ENCODE measurements around the gene F5.

The F5 gene

DNA sequence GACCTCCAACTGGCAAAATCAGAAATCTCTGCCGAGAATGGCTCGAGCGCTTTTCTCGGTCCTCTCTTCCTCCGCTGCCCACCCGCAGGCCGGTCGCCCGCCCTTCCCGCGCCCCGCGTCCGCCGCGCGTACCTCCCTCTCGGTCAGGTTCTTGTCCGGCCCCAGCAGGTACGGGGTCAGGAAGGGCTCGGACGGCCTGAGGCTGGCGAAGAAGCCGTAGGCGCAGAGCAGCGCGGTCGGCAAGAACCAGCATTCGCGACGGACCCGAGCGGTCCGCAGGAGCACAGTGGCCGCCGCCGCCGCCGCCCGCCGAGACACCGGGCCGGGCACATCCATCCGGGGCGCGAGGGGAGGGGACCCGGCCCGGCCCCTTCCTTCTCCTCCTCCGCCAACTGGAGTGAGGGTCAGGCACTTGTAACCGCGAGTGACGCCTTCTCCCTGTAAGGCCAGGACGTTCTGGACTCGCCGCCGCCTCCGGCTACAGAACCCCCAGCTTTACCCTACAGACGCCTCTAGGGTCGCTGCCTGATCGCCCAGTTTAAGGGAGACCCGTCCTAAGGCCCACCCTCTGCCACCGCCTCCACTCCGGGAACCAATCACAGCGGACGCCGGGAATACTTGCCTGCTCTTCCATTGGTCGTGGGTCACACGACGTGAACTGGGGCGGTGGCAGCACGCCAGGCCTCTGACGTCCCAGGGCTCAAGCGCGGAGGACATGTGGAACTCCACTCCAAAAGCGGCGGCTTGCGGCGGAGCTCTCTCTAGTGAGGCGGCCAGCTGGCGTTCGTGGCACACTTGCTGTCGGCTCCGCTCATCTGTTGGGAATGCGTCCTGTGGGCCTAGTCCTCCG lies 100.6 kb downstream of the F5 start, which contains the start of gene SLC19A2:
Gene SLC19A2 (minus strand): TSS at position 514 of the 850 bp plus-strand sequence. CDS start 178 bp downstream, at position 336.
- Histone ChIP-seq H3K9ac (ENCODE audit: low read depth, low read length) (peak within 1 kb of the TSS; percentile 80), H3K27ac (ENCODE audit: low read depth, low read length) (peak within 1 kb of the TSS; percentile 84), H3K36me3 (ENCODE audit: insufficient read depth, low read length) (no peaks in the 10 kb centered on the region), H3K4me1 (ENCODE audit: insufficient read depth, low read length) (peaks cover 48% of the 10 kb centered on the region), H3K27me3 (ENCODE audit: insufficient read depth, low read length) (no peaks in the 10 kb centered on the region), H3K9me3 (ENCODE audit: insufficient read depth, low read depth, low read length) (no peaks in the 10 kb centered on the region), H3K4me3 (ENCODE audit: low read length) (peak within 1 kb of the TSS; percentile 83)
- under 1% methylated on average over 85 of the region's 85 CpGs for WGBS

DNA sequence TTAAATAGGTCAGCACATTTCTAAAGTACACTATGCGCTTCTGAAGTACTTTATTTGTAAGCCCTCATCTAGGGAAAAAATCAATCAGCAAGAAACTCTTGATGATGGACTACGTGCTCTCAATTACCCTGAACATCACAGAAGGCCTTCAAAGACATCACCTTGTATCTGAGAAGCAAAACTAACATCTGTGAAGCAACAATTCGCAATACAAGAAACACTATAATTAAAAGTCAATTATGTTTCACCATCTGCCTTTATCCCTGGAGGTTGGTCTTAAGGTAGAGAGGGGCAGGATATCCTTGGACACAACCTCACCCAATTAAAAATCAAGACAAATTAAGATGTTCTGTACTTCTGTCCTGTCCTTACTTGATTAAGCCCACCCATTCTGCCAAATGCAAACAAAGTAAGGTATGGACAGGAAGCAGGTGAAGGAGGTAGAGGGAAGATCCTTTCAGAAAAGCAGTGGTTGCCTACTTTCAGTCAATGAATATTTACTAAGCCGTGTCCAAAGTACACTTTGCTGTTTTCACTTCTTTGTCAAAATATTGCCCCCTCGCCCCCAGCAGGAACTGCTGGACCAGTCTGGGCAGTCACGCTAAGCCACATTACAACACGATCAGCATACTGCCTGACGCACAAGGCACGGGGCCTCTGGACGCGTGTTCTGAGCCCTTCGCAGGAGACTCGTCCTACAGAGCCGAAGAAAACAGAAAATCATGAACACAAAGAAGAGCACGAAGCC lies 101.4 kb downstream of the F5 start:
- H3K4me1 ChIP-seq (ENCODE audit: insufficient read depth, low read length), result peaks cover 53% of the 10 kb centered on the region
- WGBS, result 15% methylated on average over 15 of the region's 15 CpGs
- no peaks in the 10 kb centered on the region for H3K36me3 ChIP-seq (ENCODE audit: insufficient read depth, low read length)
- peak overlapping the region; percentile 80 for H3K9ac ChIP-seq (ENCODE audit: low read depth, low read length)
- H3K27me3 ChIP-seq (ENCODE audit: insufficient read depth, low read length), result no peaks in the 10 kb centered on the region
- no peaks in the 10 kb centered on the region for H3K9me3 ChIP-seq (ENCODE audit: insufficient read depth, low read depth, low read length)
- H3K27ac ChIP-seq (ENCODE audit: low read depth, low read length), result peak overlapping the region; percentile 84
- H3K4me3 ChIP-seq (ENCODE audit: low read length), result peak overlapping the region; percentile 83

DNA sequence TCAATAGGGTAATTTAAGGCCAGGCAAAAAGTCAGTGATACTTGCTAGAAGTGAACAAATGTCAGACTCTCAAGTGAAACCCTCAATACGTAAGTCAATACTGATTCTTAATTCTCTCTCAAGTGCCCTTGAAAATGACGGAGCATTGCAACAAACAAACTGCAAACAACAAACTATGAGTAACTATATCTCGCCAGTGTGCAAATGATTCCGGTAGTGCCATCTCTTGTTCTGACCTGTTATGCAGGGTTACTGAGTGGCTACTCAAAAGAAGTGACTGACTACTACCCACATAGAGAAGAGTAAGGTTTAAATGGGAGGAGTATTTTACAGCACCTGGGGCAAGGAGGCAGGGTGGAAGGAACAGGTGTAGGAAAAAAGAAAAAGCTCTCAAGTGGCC lies 102.2 kb downstream of the F5 start:
- Histone ChIP-seq H3K27ac (ENCODE audit: low read depth, low read length) (no peak overlapping the region), H3K9ac (ENCODE audit: low read depth, low read length) (no peak overlapping the region), H3K27me3 (ENCODE audit: insufficient read depth, low read length) (no peaks in the 10 kb centered on the region), H3K36me3 (ENCODE audit: insufficient read depth, low read length) (no peaks in the 10 kb centered on the region), H3K4me1 (ENCODE audit: insufficient read depth, low read length) (peaks cover 61% of the 10 kb centered on the region), H3K9me3 (ENCODE audit: insufficient read depth, low read depth, low read length) (no peaks in the 10 kb centered on the region), H3K4me3 (ENCODE audit: low read length) (peak overlapping the region; percentile 83)
- 90% methylated on average over 4 of the region's 4 CpGs for WGBS

DNA sequence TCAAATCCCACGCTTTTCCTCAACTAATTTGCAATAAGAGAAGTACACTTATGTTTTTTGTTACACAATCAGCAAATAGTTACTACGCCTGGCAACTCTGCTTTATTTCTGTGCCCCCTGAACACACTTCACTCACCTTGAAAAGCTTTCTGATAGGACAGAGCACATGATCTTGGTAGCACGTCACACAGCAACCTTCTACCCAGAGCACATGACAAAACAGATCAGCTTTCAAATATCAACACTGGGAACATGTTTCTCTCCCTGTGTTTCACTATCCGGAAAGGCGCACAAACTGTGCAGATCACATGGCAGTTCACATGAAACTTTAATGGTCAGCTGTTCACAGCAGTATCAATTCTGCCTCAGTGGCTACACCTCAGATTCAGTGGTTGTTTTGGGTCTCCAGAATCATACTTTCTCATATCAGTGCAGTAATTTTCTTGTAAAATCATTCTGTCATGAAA lies 102.7 kb downstream of the F5 start:
- Histone ChIP-seq H3K9ac (ENCODE audit: low read depth, low read length) (no peak overlapping the region), H3K9me3 (ENCODE audit: insufficient read depth, low read depth, low read length) (no peaks in the 10 kb centered on the region), H3K4me3 (ENCODE audit: low read length) (peak overlapping the region; percentile 83), H3K27ac (ENCODE audit: low read depth, low read length) (no peak overlapping the region), H3K36me3 (ENCODE audit: insufficient read depth, low read length) (no peaks in the 10 kb centered on the region), H3K4me1 (ENCODE audit: insufficient read depth, low read length) (peaks cover 67% of the 10 kb centered on the region), H3K27me3 (ENCODE audit: insufficient read depth, low read length) (no peaks in the 10 kb centered on the region)
- WGBS, result 80% methylated on average over 5 of the region's 5 CpGs

DNA sequence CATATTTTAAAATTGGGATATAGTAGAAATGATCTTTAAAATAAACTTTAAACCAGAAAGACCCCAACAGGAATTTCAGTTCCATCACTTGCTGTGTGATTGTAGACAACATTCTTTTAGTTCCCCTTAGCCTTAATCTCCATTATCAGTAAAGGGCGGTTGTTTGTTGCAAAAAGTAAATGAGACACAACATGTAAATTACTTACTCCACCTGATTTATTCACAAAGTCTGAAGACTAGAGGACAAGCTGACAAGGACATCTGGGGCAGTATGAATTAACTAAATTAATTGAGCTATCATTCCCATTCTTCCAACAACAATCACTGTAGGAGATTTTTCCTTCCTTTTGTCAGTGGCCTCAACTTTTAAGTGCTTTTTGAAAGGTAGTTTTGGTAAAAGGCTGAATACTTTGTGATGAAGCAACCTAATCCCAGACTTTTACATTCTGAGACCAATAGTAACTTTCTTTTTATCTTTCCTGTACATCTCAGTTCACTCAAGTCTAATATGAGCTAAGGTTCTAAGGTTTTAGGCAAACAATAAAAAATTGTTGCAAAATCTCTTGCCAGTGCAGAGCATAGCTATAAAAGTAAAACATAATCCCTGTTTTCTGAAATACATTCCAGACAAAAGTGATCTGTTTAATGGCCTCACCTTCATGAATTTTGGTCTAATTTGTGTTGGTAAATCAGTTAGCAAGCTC lies 106.8 kb downstream of the F5 start:
- WGBS, result no CpG with 5 or more reads among the region's 1 CpG
- Histone ChIP-seq H3K27ac (ENCODE audit: low read depth, low read length) (peak overlapping the region; percentile 5; the same call in 1 of the 2 replicates), H3K9me3 (ENCODE audit: insufficient read depth, low read depth, low read length) (no peaks in the 10 kb centered on the region), H3K4me3 (ENCODE audit: low read length) (no peak overlapping the region), H3K36me3 (ENCODE audit: insufficient read depth, low read length) (peaks cover 15% of the 10 kb centered on the region), H3K9ac (ENCODE audit: low read depth, low read length) (no peak overlapping the region), H3K4me1 (ENCODE audit: insufficient read depth, low read length) (peaks cover 50% of the 10 kb centered on the region), H3K27me3 (ENCODE audit: insufficient read depth, low read length) (no peaks in the 10 kb centered on the region)

DNA sequence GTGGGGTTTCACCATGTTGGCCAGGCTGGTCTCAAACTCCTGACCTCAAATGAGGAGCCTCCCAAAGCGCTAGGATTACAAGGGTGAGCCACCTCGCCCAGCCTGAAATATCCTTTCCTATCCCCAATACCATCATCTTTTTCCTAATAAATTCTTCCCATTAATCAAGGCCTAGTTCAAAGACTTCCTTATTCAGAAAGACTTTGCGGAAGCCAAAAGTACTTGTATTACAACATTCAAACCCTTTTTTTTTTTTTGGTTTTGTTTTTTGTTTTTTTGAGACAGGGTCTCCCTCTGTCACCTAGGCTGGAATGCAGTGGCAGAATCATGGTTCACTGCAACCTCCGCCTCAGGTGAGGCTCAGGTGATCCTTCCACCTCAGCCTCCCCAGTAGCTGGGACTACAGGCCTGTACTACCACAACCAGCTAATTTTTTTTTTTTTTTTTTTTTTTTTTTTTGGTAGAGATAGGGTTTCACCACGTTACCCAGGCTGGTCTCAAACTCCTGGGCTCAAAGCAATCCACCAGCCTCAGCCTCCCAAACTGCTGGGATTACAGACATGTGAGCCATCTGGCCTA lies 108.1 kb downstream of the F5 start:
- no peaks in the 10 kb centered on the region for H3K9me3 ChIP-seq (ENCODE audit: insufficient read depth, low read depth, low read length)
- H3K27ac ChIP-seq (ENCODE audit: low read depth, low read length), result no peak overlapping the region
- H3K36me3 ChIP-seq (ENCODE audit: insufficient read depth, low read length), result peaks cover 15% of the 10 kb centered on the region
- H3K4me1 ChIP-seq (ENCODE audit: insufficient read depth, low read length), result peaks cover 36% of the 10 kb centered on the region
- no peaks in the 10 kb centered on the region for H3K27me3 ChIP-seq (ENCODE audit: insufficient read depth, low read length)
- H3K4me3 ChIP-seq (ENCODE audit: low read length), result no peak overlapping the region
- 92% methylated on average over 5 of the region's 5 CpGs for WGBS
- H3K9ac ChIP-seq (ENCODE audit: low read depth, low read length), result no peak overlapping the region

DNA sequence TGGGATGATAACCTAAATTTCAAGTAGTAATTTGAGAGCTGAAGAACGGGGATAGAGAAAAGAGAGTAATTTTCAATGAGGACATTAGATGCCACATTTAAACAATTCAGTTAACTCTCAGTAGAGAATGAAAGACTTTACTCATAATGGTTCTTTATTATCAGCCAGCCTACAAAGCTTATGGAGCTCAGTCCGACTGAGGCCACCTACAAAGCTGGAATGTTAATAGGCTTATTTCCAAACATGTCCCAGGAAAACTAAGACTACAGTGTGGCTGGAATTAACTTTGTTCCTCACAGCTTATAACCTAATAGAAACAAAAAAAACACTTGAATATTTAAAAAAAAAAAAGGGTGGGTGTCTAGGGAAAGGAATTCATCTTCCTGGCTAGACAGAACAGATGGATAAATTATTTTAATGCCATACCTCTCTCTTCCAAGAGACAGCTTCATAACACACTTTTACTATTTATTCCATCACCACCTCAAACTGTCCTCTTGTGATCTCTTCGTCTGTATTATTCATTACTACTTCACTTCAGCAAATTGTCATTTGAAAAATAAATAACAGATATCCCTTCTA lies 110.4 kb downstream of the F5 start:
- no peak overlapping the region for H3K27ac ChIP-seq (ENCODE audit: low read depth, low read length)
- no peak overlapping the region for H3K4me3 ChIP-seq (ENCODE audit: low read length)
- H3K27me3 ChIP-seq (ENCODE audit: insufficient read depth, low read length), result no peaks in the 10 kb centered on the region
- WGBS, result 84% methylated on average over 2 of the region's 3 CpGs
- peaks cover 15% of the 10 kb centered on the region for H3K36me3 ChIP-seq (ENCODE audit: insufficient read depth, low read length)
- H3K4me1 ChIP-seq (ENCODE audit: insufficient read depth, low read length), result peaks cover 22% of the 10 kb centered on the region
- H3K9ac ChIP-seq (ENCODE audit: low read depth, low read length), result no peak overlapping the region
- H3K9me3 ChIP-seq (ENCODE audit: insufficient read depth, low read depth, low read length), result no peaks in the 10 kb centered on the region

DNA sequence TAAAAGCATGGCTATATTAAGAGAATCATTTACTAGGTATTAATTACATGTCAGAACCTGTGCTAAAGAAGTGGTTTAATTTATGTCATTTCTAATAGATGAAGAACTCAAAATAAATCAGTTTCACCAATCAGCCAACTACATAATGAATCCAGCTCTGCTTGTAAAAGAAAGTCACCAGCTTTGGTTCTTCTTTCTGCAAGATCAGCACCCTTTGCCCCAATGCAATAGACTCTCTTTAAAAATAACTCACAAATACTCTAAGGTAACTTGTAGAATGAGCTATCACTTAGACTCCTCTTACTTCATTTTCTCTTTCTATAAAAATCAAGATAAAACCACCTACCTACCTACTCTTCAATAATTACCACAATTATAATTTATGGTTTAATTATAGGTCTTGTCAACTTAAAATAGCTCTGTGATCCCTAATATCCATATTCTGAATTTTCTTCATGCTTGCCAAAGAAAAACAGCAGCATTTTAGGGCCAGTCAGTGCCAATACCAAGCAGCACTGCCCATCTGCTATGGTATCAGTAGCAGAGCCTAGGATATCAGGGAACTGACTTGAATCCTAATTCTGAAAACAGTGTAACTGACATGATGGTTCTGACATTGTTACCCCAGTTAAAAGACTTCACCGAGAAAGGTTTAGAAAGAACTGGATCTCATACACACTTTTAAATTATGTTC lies 111.8 kb downstream of the F5 start:
- H3K4me1 ChIP-seq (ENCODE audit: insufficient read depth, low read length), result peaks cover 10% of the 10 kb centered on the region
- no peak overlapping the region for H3K9ac ChIP-seq (ENCODE audit: low read depth, low read length)
- H3K4me3 ChIP-seq (ENCODE audit: low read length), result no peak overlapping the region
- no peaks in the 10 kb centered on the region for H3K27me3 ChIP-seq (ENCODE audit: insufficient read depth, low read length)
- no peaks in the 10 kb centered on the region for H3K9me3 ChIP-seq (ENCODE audit: insufficient read depth, low read depth, low read length)
- peaks cover 23% of the 10 kb centered on the region for H3K36me3 ChIP-seq (ENCODE audit: insufficient read depth, low read length)
- whole genome bisulfite sequencing, result no CpG with 5 or more reads among the region's 1 CpG
- H3K27ac ChIP-seq (ENCODE audit: low read depth, low read length), result no peak overlapping the region

DNA sequence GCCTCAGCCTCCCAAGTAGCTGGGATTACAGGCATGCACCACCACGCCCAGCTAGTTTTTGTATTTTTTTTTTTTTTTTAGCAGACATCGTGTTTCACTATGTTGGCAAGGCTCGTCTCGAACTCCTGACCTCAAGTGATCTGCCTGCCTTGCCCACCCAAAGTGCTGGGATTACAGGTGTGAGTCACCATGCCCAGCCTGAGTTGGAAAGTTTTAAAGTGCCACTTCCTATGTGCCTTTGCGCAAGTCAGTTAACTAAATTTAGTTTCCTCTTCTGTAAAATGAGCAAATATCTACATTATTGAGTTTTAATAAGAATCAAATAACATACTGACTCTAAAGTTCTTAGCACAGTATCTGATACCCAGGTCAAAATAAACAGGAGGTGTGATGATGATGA lies 112.9 kb downstream of the F5 start:
- H3K4me3 ChIP-seq (ENCODE audit: low read length), result no peak overlapping the region
- no peaks in the 10 kb centered on the region for H3K27me3 ChIP-seq (ENCODE audit: insufficient read depth, low read length)
- H3K9ac ChIP-seq (ENCODE audit: low read depth, low read length), result no peak overlapping the region
- no peak overlapping the region for H3K27ac ChIP-seq (ENCODE audit: low read depth, low read length)
- H3K9me3 ChIP-seq (ENCODE audit: insufficient read depth, low read depth, low read length), result no peaks in the 10 kb centered on the region
- peaks cover 31% of the 10 kb centered on the region for H3K36me3 ChIP-seq (ENCODE audit: insufficient read depth, low read length)
- 87% methylated on average over 4 of the region's 5 CpGs for WGBS
- no peaks in the 10 kb centered on the region for H3K4me1 ChIP-seq (ENCODE audit: insufficient read depth, low read length)

DNA sequence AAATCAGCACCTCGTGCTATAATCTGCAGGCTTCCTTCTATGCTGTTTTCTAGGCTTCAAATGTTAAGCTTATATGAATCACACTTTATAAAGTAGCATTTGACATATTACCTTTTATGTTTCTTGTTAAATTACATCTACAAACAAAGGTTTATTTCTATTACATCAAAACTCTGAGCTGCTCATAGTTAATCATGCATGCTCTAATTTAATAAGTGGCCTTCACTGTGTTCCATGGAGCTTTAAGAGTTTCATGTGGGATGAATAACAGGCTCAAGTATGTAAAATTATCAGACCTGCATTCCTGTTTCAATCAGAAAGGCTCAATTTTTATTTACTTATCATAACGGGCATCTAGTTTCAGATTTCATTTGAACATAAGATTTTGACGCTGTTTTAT lies 113.5 kb downstream of the F5 start:
- Histone ChIP-seq H3K4me3 (ENCODE audit: low read length) (no peak overlapping the region), H3K4me1 (ENCODE audit: insufficient read depth, low read length) (no peaks in the 10 kb centered on the region), H3K9me3 (ENCODE audit: insufficient read depth, low read depth, low read length) (no peaks in the 10 kb centered on the region), H3K36me3 (ENCODE audit: insufficient read depth, low read length) (peaks cover 37% of the 10 kb centered on the region), H3K27ac (ENCODE audit: low read depth, low read length) (no peak overlapping the region), H3K27me3 (ENCODE audit: insufficient read depth, low read length) (no peaks in the 10 kb centered on the region), H3K9ac (ENCODE audit: low read depth, low read length) (no peak overlapping the region)
- 88% methylated on average over 2 of the region's 3 CpGs for WGBS
